PC-3 (cell line): ENCODE results near the gene GNRH2. TPM values are rescaled to one million over a fixed set of nuclear protein-coding genes. Genes with fewer than 3 reads are reported as not detected.

ENCODE experiments used
- ATAC-seq: fragments of 200-7000 bp; cut with Tn5 transposase; 2 replicates; pipeline ENCODE4 v1.9.1; 2020; ENCODE audit warnings: mild to moderate bottlenecking, moderate library complexity
- BruUV-seq: library from RNA; stranded (reverse); fragments of 400-500 nt; replicated peaks from 2 replicates; lab custom pipeline; 2021; lab: Mats Ljungman, UMichigan
- CTCF ChIA-PET: fragments of 300-600 bp; sonication (Branson Sonifier 250); formaldehyde crosslinking; loops from one replicate; lab custom pipeline; 2022; ENCODE audit warnings: antibody characterized with exemption; lab: Charles Lee
- POLR2A ChIA-PET: fragments of 300-600 bp; sonication (Branson Sonifier 250); formaldehyde crosslinking; loops from one replicate; lab custom pipeline; 2022; ENCODE audit warnings: antibody characterized with exemption; ENCODE audit not compliant: unreplicated experiment; lab: Charles Lee
- DNase-seq: peaks from one replicate; pipeline ENCODE4 v3.0.0-alpha.2; 2015
- H2AFZ ChIP-seq: fragments of 300-600 bp; sonication (generic); 2 replicates; pipeline ENCODE4 v1.6.0; 2016; ENCODE audit warnings: antibody characterized with exemption, low read length
- H3F3A ChIP-seq: fragments of 300-600 bp; sonication (generic); one replicate; pipeline ENCODE4 v1.6.0; 2017; ENCODE audit warnings: antibody characterized with exemption, low read length, control low read depth, mild to moderate bottlenecking; ENCODE audit not compliant: unreplicated experiment
- H3K27ac ChIP-seq: fragments of 300-600 bp; sonication (generic); 2 replicates; pipeline ENCODE4 v1.5.1; 2016; ENCODE audit warnings: mild to moderate bottlenecking, low read length
- H3K27me3 ChIP-seq: fragments of 300-600 bp; sonication (generic); 2 replicates; pipeline ENCODE4 v1.6.1; 2016; ENCODE audit warnings: low read length, mixed read lengths
- H3K36me3 ChIP-seq: fragments of 300-600 bp; sonication (generic); 2 replicates; pipeline ENCODE4 v1.6.1; 2016; ENCODE audit warnings: low read depth, mixed run types, low read length, mixed read lengths
- H3K4me1 ChIP-seq: fragments of 300-600 bp; sonication (generic); 2 replicates; pipeline ENCODE4 v1.5.1; 2016; ENCODE audit warnings: low read length; ENCODE audit not compliant: insufficient read depth
- H3K4me2 ChIP-seq: fragments of 300-600 bp; sonication (generic); 2 replicates; pipeline ENCODE4 v1.6.0; 2016; ENCODE audit warnings: low read length
- H3K4me3 ChIP-seq: fragments of 300-600 bp; sonication (generic); 2 replicates; pipeline ENCODE4 v1.5.1; 2016; ENCODE audit warnings: mild to moderate bottlenecking, low read length, mixed read lengths
- H3K79me2 ChIP-seq: fragments of 300-600 bp; sonication (generic); 2 replicates; pipeline ENCODE4 v1.6.1; 2017; ENCODE audit warnings: low read length, mixed read lengths
- H3K9ac ChIP-seq: fragments of 300-600 bp; sonication (generic); 2 replicates; pipeline ENCODE4 v1.6.0; 2016; ENCODE audit warnings: mild to moderate bottlenecking, low read length
- H3K9me2 ChIP-seq: fragments of 300-600 bp; sonication (generic); replicated peaks from 2 replicates; pipeline ENCODE4 v1.6.1; 2016; ENCODE audit warnings: mixed run types, low read length, mixed read lengths
- H3K9me3 ChIP-seq: fragments of 300-600 bp; sonication (generic); 2 replicates; pipeline ENCODE4 v1.6.1; 2016; ENCODE audit warnings: low read length, mixed read lengths
- H4K20me1 ChIP-seq: fragments of 300-600 bp; sonication (generic); 2 replicates; pipeline ENCODE4 v1.6.1; 2016; ENCODE audit warnings: low read length, mixed read lengths
- CTCF ChIP-seq: fragments of 300-600 bp; sonication (generic); conservative IDR thresholded peaks from 2 replicates; pipeline ENCODE4 v1.5.1; 2017; ENCODE audit warnings: antibody characterized with exemption, low read depth, mild to moderate bottlenecking, low read length
- EZH2 ChIP-seq: fragments of 300-600 bp; sonication (generic); IDR thresholded peaks from one replicate; pipeline ENCODE4 v1.6.1; 2017; ENCODE audit warnings: antibody characterized with exemption, mild to moderate bottlenecking, low read length; ENCODE audit not compliant: unreplicated experiment
- EZH2phosphoT487 ChIP-seq: fragments of 300-600 bp; sonication (generic); IDR thresholded peaks from 2 replicates; pipeline ENCODE4 v1.6.1; 2018; ENCODE audit warnings: mild to moderate bottlenecking, antibody characterized with exemption, low read length, borderline replicate concordance
- intact Hi-C: fragments of 100-400 bp; cut with micrococcal nuclease; formaldehyde crosslinking; loops from 2 replicates; pipeline ENCODE4 v1.9.0; 2023
- total RNA-seq: library from RNA; depleted of rRNA; stranded (reverse); fragments of >200 nt; gene quantifications from 2 replicates; pipeline ENCODE4 v1.2.3, GENCODE V29; 2014

Gene GNRH2
- total RNA-seq, 1 experiment from 2014 or later = not detected

GRCh38 chr20:3027987-3028386 lies 15.4 kb upstream of the GNRH2 start:
- H3K4me3 ChIP-seq = no peak overlapping the region
- no peak overlapping the region for H3K4me2 ChIP-seq
- DNase-seq (no peak), ATAC-seq (no peak)
- no peaks in the 10 kb centered on the region for H3K9me3 ChIP-seq
- POLR2A ChIA-PET = no interaction called here
- peaks cover 36% of the 10 kb centered on the region for H3K36me3 ChIP-seq
- H3F3A ChIP-seq = no peaks in the 10 kb centered on the region
- no peaks in the 10 kb centered on the region for H3K27me3 ChIP-seq
- no peaks in the 10 kb centered on the region for H3K9me2 ChIP-seq
- no peak overlapping the region for H3K27ac ChIP-seq
- intact Hi-C loops = no loop called here
- H2AFZ ChIP-seq = no peak overlapping the region
- no peak overlapping the region for H3K9ac ChIP-seq
- no peaks in the 10 kb centered on the region for H3K79me2 ChIP-seq
- BruUV-seq = no TSS peak
- CTCF ChIA-PET = no interaction called here
- H4K20me1 ChIP-seq = no peaks in the 10 kb centered on the region
- TF ChIP-seq CTCF (no peak), EZH2phosphoT487 (no peak), EZH2 (no peak)
- H3K4me1 ChIP-seq = no peaks in the 10 kb centered on the region

GRCh38 chr20:3031524-3032147 lies 11.8 kb upstream of the GNRH2 start:
- H3K9me3 ChIP-seq = no peaks in the 10 kb centered on the region
- BruUV-seq = no TSS peak
- H3K9me2 ChIP-seq = no peaks in the 10 kb centered on the region
- H3K79me2 ChIP-seq = no peaks in the 10 kb centered on the region
- no peak overlapping the region for H2AFZ ChIP-seq
- ChIA-PET POLR2A (no interaction called here), CTCF (no interaction called here)
- DNase-seq (no peak), ATAC-seq (no peak)
- no peak overlapping the region for H3K9ac ChIP-seq
- intact Hi-C loops = no loop called here
- H3K4me2 ChIP-seq = no peak overlapping the region
- no peak overlapping the region for H3K4me3 ChIP-seq
- H3F3A ChIP-seq = no peaks in the 10 kb centered on the region
- H4K20me1 ChIP-seq = no peaks in the 10 kb centered on the region
- peaks cover 22% of the 10 kb centered on the region for H3K36me3 ChIP-seq
- H3K4me1 ChIP-seq = no peaks in the 10 kb centered on the region
- H3K27me3 ChIP-seq = no peaks in the 10 kb centered on the region
- H3K27ac ChIP-seq = no peak overlapping the region
- TF ChIP-seq CTCF = no peak
- TF ChIP-seq EZH2phosphoT487 = no peak
- TF ChIP-seq EZH2 = no peak

- Histone ChIP-seq H3K27me3 (no peaks in the 10 kb centered on the region), H3K27ac (no peak overlapping the region), H4K20me1 (no peaks in the 10 kb centered on the region), H3K9ac (no peak overlapping the region), H3F3A (no peaks in the 10 kb centered on the region), H3K4me3 (no peak overlapping the region), H3K4me1 (no peaks in the 10 kb centered on the region), H3K9me3 (no peaks in the 10 kb centered on the region), H2AFZ (no peak overlapping the region), H3K79me2 (no peaks in the 10 kb centered on the region), H3K9me2 (no peaks in the 10 kb centered on the region), H3K4me2 (no peak overlapping the region), H3K36me3 (peaks cover 24% of the 10 kb centered on the region; the same call in 1 of the 2 replicates)
- DNase-seq (no peak), ATAC-seq (no peak)
- intact Hi-C loops = no loop called here
- TF ChIP-seq EZH2phosphoT487 (no peak), CTCF (no peak), EZH2 (no peak)
- no TSS peak for BruUV-seq
- ChIA-PET CTCF (no interaction called here), POLR2A (no interaction called here)
These were observed 10.8 kb upstream of the GNRH2 start for GRCh38 chr20:3032624-3033023.
